ENCODE results near the gene SNAP23.

SNAP23 gene

GRCh38 chr15:42495361-42496212 is at the start of gene SNAP23:
Gene SNAP23, plus strand, starts transcription at chr15:42495634. Its CDS starts 16,213 bp downstream, at chr15:42511847.
- peak; percentile 61 for DNase-seq

GRCh38 chr15:42447599-42447998 is 47.8 kb upstream of the SNAP23 start:
- no peak for DNase-seq

- DNase-seq, result no peak
These were observed 47.2 kb upstream of the SNAP23 start for GRCh38 chr15:42448281-42448680.

GRCh38 chr15:42449770-42450424 is 45.5 kb upstream of the SNAP23 start:
- no peak for DNase-seq

GRCh38 chr15:42450425-42450790 is 45.0 kb upstream of the SNAP23 start:
- no peak for DNase-seq

- no peak for DNase-seq
These were observed 41.6 kb upstream of the SNAP23 start for GRCh38 chr15:42453826-42454225.

GRCh38 chr15:42456531-42456930 is 38.9 kb upstream of the SNAP23 start:
- no peak for DNase-seq

- DNase-seq, result no peak
These were observed 38.5 kb upstream of the SNAP23 start for GRCh38 chr15:42456971-42457370.

- no peak for DNase-seq
These were observed 37.7 kb upstream of the SNAP23 start for GRCh38 chr15:42457445-42458442.

GRCh38 chr15:42461261-42461660 is 34.2 kb upstream of the SNAP23 start:
- no peak for DNase-seq

GRCh38 chr15:42465520-42466259 is 29.7 kb upstream of the SNAP23 start:
- no peak for DNase-seq

GRCh38 chr15:42471002-42471401 is 24.4 kb upstream of the SNAP23 start:
- DNase-seq, result no peak

GRCh38 chr15:42474827-42475226 is 20.6 kb upstream of the SNAP23 start:
- DNase-seq, result no peak

GRCh38 chr15:42482701-42483100 is 12.7 kb upstream of the SNAP23 start:
- DNase-seq, result no peak

GRCh38 chr15:42483677-42484076 is 11.8 kb upstream of the SNAP23 start:
- DNase-seq, result no peak

GRCh38 chr15:42490291-42490670 is 5.2 kb upstream of the SNAP23 start:
- DNase-seq, result no peak

- DNase-seq, result peak; percentile 77
These were observed 4.5 kb upstream of the SNAP23 start, which contains the start of gene ZNF106 for GRCh38 chr15:42490671-42491538. Gene ZNF106, minus strand, starts transcription at chr15:42491141. Its CDS starts 18,852 bp downstream, at chr15:42472289.

- DNase-seq, result no peak
These were observed 3.8 kb upstream of the SNAP23 start for GRCh38 chr15:42491539-42492225.

- no peak for DNase-seq
These were observed 1.8 kb upstream of the SNAP23 start for GRCh38 chr15:42493679-42494078.

GRCh38 chr15:42494998-42495360 is 455 bp upstream of the SNAP23 start:
- peak; percentile 14 for DNase-seq
